ENCODE data around the gene CFH. TPM values are rescaled to one million over a fixed set of nuclear protein-coding genes. Genes with fewer than 3 reads are reported as not detected.

Gene CFH
- total RNA-seq, 1 donor, result 164 TPM

- Histone ChIP-seq H3K9me3 (ENCODE audit: low read depth, low read length) (no peaks in the 10 kb centered on the region), H3K79me2 (ENCODE audit: insufficient read depth, low read length) (no peaks in the 10 kb centered on the region), H2AFZ (ENCODE audit: low read length) (peak overlapping the region; percentile 82), H3K36me3 (ENCODE audit: insufficient read depth, low read length) (no peaks in the 10 kb centered on the region), H3K4me1 (ENCODE audit: insufficient read depth, low read length) (peaks cover 12% of the 10 kb centered on the region), H3K27me3 (ENCODE audit: insufficient read depth, low read length) (no peaks in the 10 kb centered on the region), H3K27ac (ENCODE audit: low read depth, low read length) (no peak overlapping the region), H4K20me1 (ENCODE audit: insufficient read depth, low read length) (no peaks in the 10 kb centered on the region), H3K4me2 (ENCODE audit: insufficient read depth, low read length) (peak overlapping the region; percentile 84), H3K4me3 (ENCODE audit: insufficient read depth, low read length) (peak overlapping the region; percentile 73)
- DNase-seq (ENCODE audit: insufficient read length, low spot score, missing footprints), result no peak
- no peak for TF ChIP-seq CTCF (IDR thresholded peaks at IDR 0.05; ENCODE audit: extremely low read depth, low read depth, low read length)
Observed at GRCh38 chr1:196609370-196609737, 42.5 kb upstream of the CFH start.

GRCh38 chr1:196611873-196612272 is 40.0 kb upstream of the CFH start:
- Histone ChIP-seq H3K36me3 (ENCODE audit: insufficient read depth, low read length) (no peaks in the 10 kb centered on the region), H2AFZ (ENCODE audit: low read length) (no peak overlapping the region), H3K4me3 (ENCODE audit: insufficient read depth, low read length) (no peak overlapping the region), H3K4me2 (ENCODE audit: insufficient read depth, low read length) (no peak overlapping the region), H3K4me1 (ENCODE audit: insufficient read depth, low read length) (peaks cover 12% of the 10 kb centered on the region), H3K27ac (ENCODE audit: low read depth, low read length) (no peak overlapping the region), H4K20me1 (ENCODE audit: insufficient read depth, low read length) (no peaks in the 10 kb centered on the region), H3K9me3 (ENCODE audit: low read depth, low read length) (no peaks in the 10 kb centered on the region), H3K27me3 (ENCODE audit: insufficient read depth, low read length) (no peaks in the 10 kb centered on the region), H3K79me2 (ENCODE audit: insufficient read depth, low read length) (no peaks in the 10 kb centered on the region)
- TF ChIP-seq CTCF (IDR thresholded peaks at IDR 0.05; ENCODE audit: extremely low read depth, low read depth, low read length), result no peak
- no peak for DNase-seq (ENCODE audit: insufficient read length, low spot score, missing footprints)

GRCh38 chr1:196619721-196620120 is 32.1 kb upstream of the CFH start:
- H3K27me3 ChIP-seq (ENCODE audit: insufficient read depth, low read length), result no peaks in the 10 kb centered on the region
- H2AFZ ChIP-seq (ENCODE audit: low read length), result no peak overlapping the region
- DNase-seq (ENCODE audit: insufficient read length, low spot score, missing footprints), result no peak
- H3K36me3 ChIP-seq (ENCODE audit: insufficient read depth, low read length), result no peaks in the 10 kb centered on the region
- H3K4me1 ChIP-seq (ENCODE audit: insufficient read depth, low read length), result no peaks in the 10 kb centered on the region
- H4K20me1 ChIP-seq (ENCODE audit: insufficient read depth, low read length), result no peaks in the 10 kb centered on the region
- H3K4me3 ChIP-seq (ENCODE audit: insufficient read depth, low read length), result no peak overlapping the region
- no peak overlapping the region for H3K4me2 ChIP-seq (ENCODE audit: insufficient read depth, low read length)
- no peak overlapping the region for H3K27ac ChIP-seq (ENCODE audit: low read depth, low read length)
- TF ChIP-seq CTCF (IDR thresholded peaks at IDR 0.05; ENCODE audit: extremely low read depth, low read depth, low read length), result no peak
- H3K79me2 ChIP-seq (ENCODE audit: insufficient read depth, low read length), result no peaks in the 10 kb centered on the region
- H3K9me3 ChIP-seq (ENCODE audit: low read depth, low read length), result no peaks in the 10 kb centered on the region

GRCh38 chr1:196623079-196623478 is 28.8 kb upstream of the CFH start:
- H3K4me2 ChIP-seq (ENCODE audit: insufficient read depth, low read length), result no peak overlapping the region
- no peaks in the 10 kb centered on the region for H3K79me2 ChIP-seq (ENCODE audit: insufficient read depth, low read length)
- no peaks in the 10 kb centered on the region for H3K9me3 ChIP-seq (ENCODE audit: low read depth, low read length)
- DNase-seq (ENCODE audit: insufficient read length, low spot score, missing footprints), result no peak
- TF ChIP-seq CTCF (IDR thresholded peaks at IDR 0.05; ENCODE audit: extremely low read depth, low read depth, low read length), result no peak
- no peak overlapping the region for H2AFZ ChIP-seq (ENCODE audit: low read length)
- no peak overlapping the region for H3K27ac ChIP-seq (ENCODE audit: low read depth, low read length)
- H4K20me1 ChIP-seq (ENCODE audit: insufficient read depth, low read length), result no peaks in the 10 kb centered on the region
- no peaks in the 10 kb centered on the region for H3K4me1 ChIP-seq (ENCODE audit: insufficient read depth, low read length)
- H3K27me3 ChIP-seq (ENCODE audit: insufficient read depth, low read length), result no peaks in the 10 kb centered on the region
- H3K36me3 ChIP-seq (ENCODE audit: insufficient read depth, low read length), result no peaks in the 10 kb centered on the region
- H3K4me3 ChIP-seq (ENCODE audit: insufficient read depth, low read length), result no peak overlapping the region
